OCI-LY7 (cell line): Measurements from ENCODE around the gene PPP3CA. TPM values are rescaled to one million over a fixed set of nuclear protein-coding genes. Genes with fewer than 3 reads are reported as not detected.

Experiments
- BruUV-seq: library from RNA; stranded (reverse); fragments of 400-500 nt; replicated peaks from 2 replicates; lab custom pipeline; 2021; lab: Mats Ljungman, UMichigan
- CTCF ChIA-PET: fragments of 300-600 bp; sonication (Branson Sonifier 250); formaldehyde crosslinking; loops from one replicate; lab custom pipeline; 2022; ENCODE audit warnings: antibody characterized with exemption; ENCODE audit not compliant: unreplicated experiment; lab: Charles Lee
- POLR2A ChIA-PET: fragments of 300-600 bp; sonication (Branson Sonifier 250); formaldehyde crosslinking; loops from one replicate; lab custom pipeline; 2022; ENCODE audit warnings: antibody characterized with exemption; lab: Charles Lee
- DNase-seq: peaks from one replicate; pipeline ENCODE4 v3.0.0-alpha.2; 2015; ENCODE audit warnings: low spot score
- H2AFZ ChIP-seq: fragments of 200-600 bp; sonication (generic), shearing (Covaris generic); 2 replicates; pipeline ENCODE4 v1.6.1; 2014; ENCODE audit warnings: mild to moderate bottlenecking, antibody characterized with exemption, low read length, moderate library complexity
- H3K27ac ChIP-seq: fragments of 200-600 bp; sonication (generic); 2 replicates; pipeline ENCODE4 v1.5.1; 2014; ENCODE audit warnings: mixed run types, low read depth, mild to moderate bottlenecking, moderate library complexity, low read length, inconsistent platforms; ENCODE audit not compliant: poor library complexity, severe bottlenecking
- H3K36me3 ChIP-seq: fragments of 200-600 bp; sonication (generic); 2 replicates; pipeline ENCODE4 v1.6.1; 2014; ENCODE audit warnings: mild to moderate bottlenecking, antibody characterized with exemption, low read length, moderate library complexity, mixed read lengths; ENCODE audit not compliant: insufficient read depth
- H3K4me1 ChIP-seq: fragments of 200-600 bp; sonication (generic); 2 replicates; pipeline ENCODE4 v1.5.1; 2014; ENCODE audit warnings: mild to moderate bottlenecking, low read length; ENCODE audit not compliant: insufficient read depth, poor library complexity, severe bottlenecking
- H3K4me2 ChIP-seq: fragments of 200-600 bp; sonication (generic); 2 replicates; pipeline ENCODE4 v1.6.1; 2014; ENCODE audit warnings: mild to moderate bottlenecking, low read length
- H3K4me3 ChIP-seq: fragments of 200-600 bp; sonication (generic); 2 replicates; pipeline ENCODE4 v1.5.1; 2014; ENCODE audit warnings: mild to moderate bottlenecking, low read depth, low read length; ENCODE audit not compliant: poor library complexity, severe bottlenecking
- H3K79me2 ChIP-seq: fragments of 200-600 bp; sonication (generic); 2 replicates; pipeline ENCODE4 v1.6.1; 2016; ENCODE audit warnings: low read depth, mild to moderate bottlenecking, low read length, moderate library complexity, mixed read lengths; ENCODE audit not compliant: insufficient read depth
- H3K9me2 ChIP-seq: fragments of 200-600 bp; sonication (generic); 2 replicates; pipeline ENCODE4 v1.6.1; 2016; ENCODE audit warnings: mild to moderate bottlenecking, low read length, mixed read lengths; ENCODE audit not compliant: insufficient read depth
- H3K9me3 ChIP-seq: fragments of 200-600 bp; sonication (generic); 2 replicates; pipeline ENCODE4 v1.6.1; 2014; ENCODE audit warnings: mild to moderate bottlenecking, mixed run types, low read length, mixed read lengths
- H4K20me1 ChIP-seq: fragments of 200-600 bp; sonication (generic); 2 replicates; pipeline ENCODE4 v1.6.1; 2014; ENCODE audit warnings: mild to moderate bottlenecking, antibody characterized with exemption, low read length, moderate library complexity, mixed read lengths; ENCODE audit not compliant: insufficient read depth
- EZH2phosphoT487 ChIP-seq: fragments of 200-600 bp; sonication (generic); IDR thresholded peaks from 2 replicates; pipeline ENCODE4 v1.6.1; 2018; ENCODE audit warnings: low read depth, borderline replicate concordance, mild to moderate bottlenecking, mixed run types, antibody characterized with exemption, low read length, moderate library complexity, mixed read lengths
- intact Hi-C: fragments of 100-400 bp; cut with micrococcal nuclease; formaldehyde crosslinking; loops from one replicate; pipeline ENCODE4 v1.10.0; 2022; ENCODE audit not compliant: unreplicated experiment
- total RNA-seq, 2 experiments: library from RNA; depleted of rRNA in 1 of 2; stranded (reverse); fragments of >200 nt in 1 of 2; shearing (Covaris generic) in 1 of 2; gene quantifications; 2 replicates each; pipeline ENCODE4 v1.2.3, GENCODE V29; 2014 to 2022
- TF ChIP-seq, protein P1 (sequence below): fragments of 200-600 bp; sonication (generic); conservative IDR thresholded peaks from 2 replicates; pipeline ENCODE4 v1.5.1; 2014; ENCODE audit warnings: mild to moderate bottlenecking, antibody characterized with exemption, low read length, moderate library complexity, mixed read lengths

PPP3CA gene
- total RNA-seq, 2 experiments from 2014 or later, result 9.2 to 13.6 TPM

DNA sequence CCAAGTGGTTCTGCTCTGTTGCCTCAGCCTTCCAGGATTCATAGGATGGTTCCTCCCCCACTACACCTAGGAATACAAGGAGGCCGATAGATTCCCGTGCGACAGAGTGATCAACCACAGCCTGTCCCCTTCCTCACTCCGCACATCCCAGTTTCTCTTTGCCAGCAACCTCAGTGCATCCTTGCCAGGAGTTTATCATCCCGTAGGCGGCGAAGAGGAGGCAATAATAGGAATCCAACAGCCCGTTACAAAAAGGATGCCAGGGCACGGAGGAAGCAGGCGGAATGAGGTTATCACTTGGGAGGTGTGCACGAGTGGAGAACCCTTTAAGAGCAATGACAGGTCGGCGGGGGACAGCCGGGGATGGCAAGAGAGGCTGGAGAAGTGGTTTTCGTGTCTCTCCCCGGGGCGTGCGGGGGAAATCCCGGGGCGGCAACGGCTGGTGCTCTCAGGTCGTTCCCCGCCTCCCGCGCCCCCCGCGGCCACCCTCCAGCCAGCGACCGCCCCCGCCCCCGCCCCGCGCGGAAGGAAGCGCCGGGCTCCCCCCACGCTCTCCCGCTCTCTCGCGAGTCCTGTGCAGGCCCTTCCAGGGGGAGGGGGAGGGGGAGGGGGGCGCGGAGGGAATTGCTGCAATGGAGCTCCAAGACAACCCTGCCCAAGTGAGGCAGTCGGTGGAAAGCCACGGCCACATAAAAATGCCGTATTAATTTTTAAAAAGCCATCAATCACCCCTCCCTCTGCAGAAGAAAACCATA is 1.6 kb downstream of the PPP3CA start:
- intact Hi-C loops, result loop anchor here (2.0 to 10.0 kb wide), 8 partner anchors 181 to 1528 kb away; partner anchors contain the start of genes DAPP1, DNAJB14 and UBE2D3
- H3K4me1 ChIP-seq, result peaks cover 20% of the 10 kb centered on the region
- ChIA-PET POLR2A (interaction anchor here (1.2 kb wide), 1 partner anchor 16 kb away, joined by 3 read pairs; no protein-coding TSS in a partner anchor), CTCF (no interaction called here)
- H3K4me2 ChIP-seq, result peak overlapping the region; percentile 98
- no peaks in the 10 kb centered on the region for H3K36me3 ChIP-seq
- no peak for TF ChIP-seq EZH2phosphoT487
- TF ChIP-seq, protein P1, sequence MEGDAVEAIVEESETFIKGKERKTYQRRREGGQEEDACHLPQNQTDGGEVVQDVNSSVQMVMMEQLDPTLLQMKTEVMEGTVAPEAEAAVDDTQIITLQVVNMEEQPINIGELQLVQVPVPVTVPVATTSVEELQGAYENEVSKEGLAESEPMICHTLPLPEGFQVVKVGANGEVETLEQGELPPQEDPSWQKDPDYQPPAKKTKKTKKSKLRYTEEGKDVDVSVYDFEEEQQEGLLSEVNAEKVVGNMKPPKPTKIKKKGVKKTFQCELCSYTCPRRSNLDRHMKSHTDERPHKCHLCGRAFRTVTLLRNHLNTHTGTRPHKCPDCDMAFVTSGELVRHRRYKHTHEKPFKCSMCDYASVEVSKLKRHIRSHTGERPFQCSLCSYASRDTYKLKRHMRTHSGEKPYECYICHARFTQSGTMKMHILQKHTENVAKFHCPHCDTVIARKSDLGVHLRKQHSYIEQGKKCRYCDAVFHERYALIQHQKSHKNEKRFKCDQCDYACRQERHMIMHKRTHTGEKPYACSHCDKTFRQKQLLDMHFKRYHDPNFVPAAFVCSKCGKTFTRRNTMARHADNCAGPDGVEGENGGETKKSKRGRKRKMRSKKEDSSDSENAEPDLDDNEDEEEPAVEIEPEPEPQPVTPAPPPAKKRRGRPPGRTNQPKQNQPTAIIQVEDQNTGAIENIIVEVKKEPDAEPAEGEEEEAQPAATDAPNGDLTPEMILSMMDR, result no peak
- peak overlapping the region; percentile 43; the same call in 1 of the 2 replicates for H2AFZ ChIP-seq
- no peaks in the 10 kb centered on the region for H3K79me2 ChIP-seq
- no peak overlapping the region for H3K27ac ChIP-seq
- H3K9me3 ChIP-seq, result no peaks in the 10 kb centered on the region
- peak overlapping the region; percentile 75 for H3K4me3 ChIP-seq
- peaks cover 16% of the 10 kb centered on the region for H4K20me1 ChIP-seq
- peak; percentile 52 for DNase-seq
- no TSS peak for BruUV-seq
- H3K9me2 ChIP-seq, result no peaks in the 10 kb centered on the region

DNA sequence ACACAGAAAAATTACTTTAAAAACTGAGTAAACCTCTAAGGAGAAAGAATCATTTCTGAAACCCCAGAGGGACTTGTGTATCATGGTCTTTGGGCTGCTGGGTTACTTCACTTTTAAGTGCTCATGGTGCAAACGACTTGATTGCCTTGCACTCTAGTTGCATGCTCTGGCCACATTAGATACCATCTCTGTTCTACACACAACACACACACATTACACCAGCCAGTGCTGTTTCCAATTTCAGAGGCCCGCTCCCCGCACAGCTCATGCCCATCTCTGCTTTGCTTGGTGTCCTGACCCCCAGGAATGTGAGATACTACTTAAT is 2.1 kb downstream of the PPP3CA start:
- Histone ChIP-seq H3K9me2 (no peaks in the 10 kb centered on the region), H2AFZ (peak overlapping the region; percentile 43; the same call in 1 of the 2 replicates)

More for the DNA sequence above, 2.1 kb downstream of the PPP3CA start:
- intact Hi-C loops, result loop anchor here (5.0 to 10.0 kb wide), 7 partner anchors 180 to 1528 kb away; partner anchors contain the start of genes DAPP1, DNAJB14 and UBE2D3
- no peak for TF ChIP-seq EZH2phosphoT487
- TF ChIP-seq, protein P1, result no peak
- Histone ChIP-seq H4K20me1 (peaks cover 16% of the 10 kb centered on the region), H3K79me2 (no peaks in the 10 kb centered on the region), H3K9me3 (no peaks in the 10 kb centered on the region), H3K36me3 (no peaks in the 10 kb centered on the region), H3K4me2 (peak overlapping the region; percentile 98), H3K27ac (no peak overlapping the region), H3K4me3 (peak overlapping the region; percentile 75), H3K4me1 (peaks cover 20% of the 10 kb centered on the region)
- POLR2A ChIA-PET, result interaction anchor here (0.7 to 1.2 kb wide), 4 partner anchors 9 to 1346 kb away, joined by 3 to 4 read pairs (median 4); no protein-coding TSS in a partner anchor
- BruUV-seq, result no TSS peak
- CTCF ChIA-PET, result no interaction called here
- peak; percentile 34 for DNase-seq
